ENCODE measurements around the gene CHCHD10.

Gene CHCHD10

GRCh38 chr22:23772649-23773473 lies 5.1 kb upstream of the CHCHD10 start, which contains the start of gene MMP11:
TSS of gene MMP11 (plus strand) at chr22:23772849. CDS start at chr22:23772871, 22 bp downstream.
- TF ChIP-seq POLR2A (IDR thresholded peaks at IDR 0.05; ENCODE audit: low read length) (no peak), GATA1 (IDR thresholded peaks at IDR 0.05; ENCODE audit: low read depth, low read length) (no peak)
- peak; percentile 55 for DNase-seq

- no peak for TF ChIP-seq POLR2A (IDR thresholded peaks at IDR 0.05; ENCODE audit: low read length)
- DNase-seq, result no peak
Observed at GRCh38 chr22:23772315-23772648, 4.5 kb upstream of the CHCHD10 start.

- no peak for TF ChIP-seq POLR2A (IDR thresholded peaks at IDR 0.05; ENCODE audit: low read length)
- no peak for TF ChIP-seq GATA1 (IDR thresholded peaks at IDR 0.05; ENCODE audit: low read depth, low read length)
- no peak for DNase-seq
Observed at GRCh38 chr22:23769321-23769965, 1.7 kb upstream of the CHCHD10 start.

GRCh38 chr22:23767303-23767672 lies 484 bp downstream of the CHCHD10 start:
- TF ChIP-seq POLR2A (IDR thresholded peaks at IDR 0.05; ENCODE audit: low read length), result no peak
- no peak for TF ChIP-seq GATA1 (IDR thresholded peaks at IDR 0.05; ENCODE audit: low read depth, low read length)
- DNase-seq, result no peak

- DNase-seq, result peak; percentile 23 to 52
- TF ChIP-seq POLR2A (IDR thresholded peaks at IDR 0.05; ENCODE audit: low read length), result no peak
- TF ChIP-seq GATA1 (IDR thresholded peaks at IDR 0.05; ENCODE audit: low read depth, low read length), result no peak
Observed at GRCh38 chr22:23764899-23765881, 2.6 kb downstream of the CHCHD10 start.

GRCh38 chr22:23763954-23764353 lies 3.8 kb downstream of the CHCHD10 start:
- no peak for DNase-seq
- no peak for TF ChIP-seq POLR2A (IDR thresholded peaks at IDR 0.05; ENCODE audit: low read length)
- no peak for TF ChIP-seq GATA1 (IDR thresholded peaks at IDR 0.05; ENCODE audit: low read depth, low read length)

- TF ChIP-seq POLR2A (IDR thresholded peaks at IDR 0.05; ENCODE audit: low read length), result no peak
- TF ChIP-seq GATA1 (IDR thresholded peaks at IDR 0.05; ENCODE audit: low read depth, low read length), result no peak
- peak; percentile 14 to 20 for DNase-seq
Observed at GRCh38 chr22:23763579-23763945, 4.2 kb downstream of the CHCHD10 start.

- DNase-seq, result no peak
- TF ChIP-seq POLR2A (IDR thresholded peaks at IDR 0.05; ENCODE audit: low read length) (no peak), GATA1 (IDR thresholded peaks at IDR 0.05; ENCODE audit: low read depth, low read length) (no peak)
Observed at GRCh38 chr22:23762842-23763578, 4.8 kb downstream of the CHCHD10 start, which contains the start of gene C22orf15. TSS of gene C22orf15 (plus strand) at chr22:23762990. CDS start at chr22:23763307, 317 bp downstream.

- no peak for TF ChIP-seq POLR2A (IDR thresholded peaks at IDR 0.05; ENCODE audit: low read length)
- no peak for TF ChIP-seq GATA1 (IDR thresholded peaks at IDR 0.05; ENCODE audit: low read depth, low read length)
Observed at GRCh38 chr22:23760056-23760455, 7.7 kb downstream of the CHCHD10 start.

GRCh38 chr22:23759566-23759965 lies 8.2 kb downstream of the CHCHD10 start:
- no peak for DNase-seq
- TF ChIP-seq GATA1 (IDR thresholded peaks at IDR 0.05; ENCODE audit: low read depth, low read length) (no peak), POLR2A (IDR thresholded peaks at IDR 0.05; ENCODE audit: low read length) (no peak)

More at GRCh38 chr22:23760056-23760455, 7.7 kb downstream of the CHCHD10 start:
- DNase-seq, result no peak

- DNase-seq, result no peak
- no peak for TF ChIP-seq GATA1 (IDR thresholded peaks at IDR 0.05; ENCODE audit: low read depth, low read length)
- no peak for TF ChIP-seq POLR2A (IDR thresholded peaks at IDR 0.05; ENCODE audit: low read length)
Observed at GRCh38 chr22:23756891-23757290, 10.9 kb downstream of the CHCHD10 start.

- no peak for DNase-seq
- TF ChIP-seq POLR2A (IDR thresholded peaks at IDR 0.05; ENCODE audit: low read length) (no peak), GATA1 (IDR thresholded peaks at IDR 0.05; ENCODE audit: low read depth, low read length) (no peak)
Observed at GRCh38 chr22:23755711-23756110, 12.1 kb downstream of the CHCHD10 start.

- no peak for DNase-seq
- TF ChIP-seq GATA1 (IDR thresholded peaks at IDR 0.05; ENCODE audit: low read depth, low read length), result no peak
- TF ChIP-seq POLR2A (IDR thresholded peaks at IDR 0.05; ENCODE audit: low read length), result no peak
Observed at GRCh38 chr22:23754980-23755636, 12.7 kb downstream of the CHCHD10 start.
